K562 (cell line): ENCODE measurements around the gene KLHL6. TPM values are rescaled to one million over a fixed set of nuclear protein-coding genes. Genes with fewer than 3 reads are reported as not detected.

Experiments
- ATAC-seq: fragments of 200-7000 bp; cut with Tn5 transposase; 3 replicates; pipeline ENCODE4 v1.9.1; 2020; ENCODE audit warnings: moderate library complexity
- BruUV-seq: library from RNA; stranded (reverse); fragments of 400-500 nt; replicated peaks from 2 replicates; lab custom pipeline; 2021; lab: Mats Ljungman, UMichigan
- CTCF ChIA-PET: fragments of 300-600 bp; formaldehyde crosslinking; extraction: SDS; loops from one replicate; lab custom pipeline; 2021; ENCODE audit warnings: low intra/inter-chr PET ratio; lab: Yijun Ruan, JAX
- POLR2A ChIA-PET: fragments of 300-600, 350-650 bp; sonication (Branson Sonifier 250); formaldehyde crosslinking; extraction: SDS; loops from one replicate; lab custom pipeline; 2021; ENCODE audit warnings: antibody characterized with exemption, inconsistent platforms; lab: Yijun Ruan, JAX
- DNase-seq, 4 experiments: peaks; one replicate each; pipeline versions ENCODE4 v3.0.0 to v3.0.0-alpha.2; 2011 to 2018; ENCODE audit warnings: low spot score in 3 of 4, mixed read lengths in 3 of 4; ENCODE audit errors: extremely low read depth in 1 of 4
- FAIRE-seq: peaks from 2 replicates; lab custom pipeline; 2011; peaks lifted over from hg19 to GRCh38; lab: Jason Lieb, UNC
- H2AFZ ChIP-seq: 2 replicates; pipeline ENCODE4 v1.6.0; 2011; ENCODE audit warnings: low read depth, low read length, control low read depth, inconsistent platforms
- H3K27ac ChIP-seq: fragments of 200-600 bp; 3 replicates; pipeline ENCODE4 v1.8.0; 2011; ENCODE audit warnings: low read depth, mild to moderate bottlenecking, control low read depth, inconsistent platforms, low read length, moderate library complexity, mixed read lengths; ENCODE audit errors: extremely low read depth
- H3K27me3 ChIP-seq, 2 experiments: fragments of 300-600 bp in 1 of 2; 2 replicates in 1 of 2; 3 replicates in 1 of 2; pipeline versions ENCODE4 v1.6.0 to v1.8.0; 2011; ENCODE audit warnings: inconsistent platforms in 2 of 2, low read length in 2 of 2, mild to moderate bottlenecking in 1 of 2, mixed read lengths in 1 of 2, moderate library complexity in 1 of 2; ENCODE audit not compliant: control insufficient read depth in 2 of 2, insufficient read depth in 2 of 2
- H3K36me3 ChIP-seq: fragments of 300-600 bp; 3 replicates; pipeline ENCODE4 v1.8.0; 2011; ENCODE audit warnings: mild to moderate bottlenecking, low read length, inconsistent platforms; ENCODE audit not compliant: control insufficient read depth, insufficient read depth
- H3K4me1 ChIP-seq, 2 experiments: fragments of 200-600 bp in 1 of 2; replicated peaks in 1 of 2; 2 replicates in 1 of 2; 3 replicates in 1 of 2; pipeline versions ENCODE4 v1.5.1 to v1.8.0; 2011; ENCODE audit warnings: inconsistent platforms in 2 of 2, low read length in 2 of 2, mild to moderate bottlenecking in 1 of 2, mixed read lengths in 1 of 2, moderate library complexity in 1 of 2; ENCODE audit not compliant: control insufficient read depth in 2 of 2, insufficient read depth in 2 of 2
- H3K4me2 ChIP-seq: 2 replicates; pipeline ENCODE4 v1.6.1; 2011; ENCODE audit warnings: low read length, control low read depth, inconsistent platforms, mixed read lengths; ENCODE audit not compliant: insufficient read depth
- H3K4me3 ChIP-seq: fragments of 200-600 bp; sonication (generic), shearing (Covaris generic); 2 replicates; pipeline ENCODE4 v1.5.1; 2016; ENCODE audit warnings: control low read depth, inconsistent platforms
- H3K79me2 ChIP-seq: fragments of 200-600 bp; 3 replicates; pipeline ENCODE4 v1.8.0; 2011; ENCODE audit warnings: low read length, inconsistent platforms; ENCODE audit not compliant: control insufficient read depth, insufficient read depth
- H3K9ac ChIP-seq, 2 experiments: 2 replicates each; pipeline versions ENCODE4 v1.6.0 to v1.6.1; 2011; ENCODE audit warnings: low read depth in 2 of 2, low read length in 2 of 2, control low read depth in 1 of 2, inconsistent platforms in 1 of 2, mild to moderate bottlenecking in 1 of 2, mixed read lengths in 1 of 2; ENCODE audit not compliant: insufficient read depth in 1 of 2
- H3K9me1 ChIP-seq: one replicate; pipeline ENCODE4 v1.6.0; 2011; ENCODE audit warnings: inconsistent platforms, mild to moderate bottlenecking, low read length, moderate library complexity; ENCODE audit not compliant: control insufficient read depth, insufficient read depth
- H3K9me3 ChIP-seq: replicated peaks from 2 replicates; pipeline ENCODE4 v1.5.1; 2011; ENCODE audit warnings: low read depth, low read length, inconsistent platforms; ENCODE audit not compliant: control insufficient read depth, insufficient read depth
- H4K20me1 ChIP-seq: replicated peaks from 2 replicates; pipeline ENCODE4 v1.6.1; 2011; ENCODE audit warnings: low read length, inconsistent platforms, mixed read lengths; ENCODE audit not compliant: control insufficient read depth, insufficient read depth
- CLOCK ChIP-seq: fragments of 250-450 bp; sonication (Bioruptor Pico); IDR thresholded peaks from 2 replicates; pipeline ENCODE4 v1.4.0; 2020; ENCODE audit warnings: mild to moderate bottlenecking, moderate library complexity, borderline replicate concordance
- CXXC5 ChIP-seq: fragments of 250-450 bp; sonication (Bioruptor Pico); IDR thresholded peaks from 2 replicates; pipeline ENCODE4 v1.8.0; 2022; ENCODE audit warnings: inconsistent platforms, mild to moderate bottlenecking, moderate library complexity
- DDX20 ChIP-seq: fragments of 450-650 bp; IDR thresholded peaks from 2 replicates; pipeline ENCODE4 v1.6.1; 2016; ENCODE audit warnings: missing genetic modification characterization, low read depth, mild to moderate bottlenecking, missing compliant biosample characterization, moderate library complexity
- DEAF1 ChIP-seq: fragments of 450-650 bp; formaldehyde crosslinking; IDR thresholded peaks from 2 replicates; pipeline ENCODE4 v1.4.0; 2020; ENCODE audit warnings: mild to moderate bottlenecking, moderate library complexity
- ELK3 ChIP-seq: fragments of 450-650 bp; formaldehyde crosslinking; IDR thresholded peaks from 2 replicates; pipeline ENCODE4 v1.4.0; 2020; ENCODE audit warnings: mild to moderate bottlenecking
- FOXJ3 ChIP-seq: sonication (generic); formaldehyde crosslinking; IDR thresholded peaks from 2 replicates; pipeline ENCODE4 v1.4.0; 2020; ENCODE audit warnings: mild to moderate bottlenecking, missing genetic modification reagents
- HBP1 ChIP-seq: fragments of 450-650 bp; formaldehyde crosslinking; IDR thresholded peaks from 2 replicates; pipeline ENCODE4 v1.4.0; 2022; ENCODE audit warnings: missing genetic modification characterization
- HDAC1 ChIP-seq, 2 experiments: fragments of 450-650 bp; IDR thresholded peaks; 2 replicates each; pipeline ENCODE4 v1.6.1; 2016 to 2017; ENCODE audit warnings: inconsistent platforms in 1 of 2, mild to moderate bottlenecking in 1 of 2, moderate library complexity in 1 of 2
- NFATC3 ChIP-seq: fragments of 450-650 bp; IDR thresholded peaks from 2 replicates; pipeline ENCODE4 v1.6.1; 2017; ENCODE audit warnings: mild to moderate bottlenecking
- NONO ChIP-seq, 2 experiments: fragments of 200-400 bp in 1 of 2; fragments of 450-650 bp in 1 of 2; formaldehyde crosslinking in 1 of 2; IDR thresholded peaks; 2 replicates each; pipeline ENCODE4 v1.6.1; 2017; ENCODE audit warnings: low read depth in 2 of 2, mild to moderate bottlenecking in 2 of 2, moderate library complexity in 2 of 2, low read length in 1 of 2
- SAP30 ChIP-seq: fragments of 200-600 bp; sonication (generic); IDR thresholded peaks from 2 replicates; pipeline ENCODE4 v1.6.1; 2012; ENCODE audit warnings: borderline replicate concordance, low read depth, mild to moderate bottlenecking, moderate library complexity, low read length, control low read depth, inconsistent platforms; ENCODE audit not compliant: insufficient read depth, poor library complexity, severe bottlenecking
- SMARCC2 ChIP-seq: fragments of 450-650 bp; IDR thresholded peaks from 2 replicates; pipeline ENCODE4 v1.6.1; 2017; ENCODE audit warnings: antibody characterized with exemption, moderate library complexity, mild to moderate bottlenecking, low read depth
- ZC3H11A ChIP-seq: IDR thresholded peaks from 2 replicates; pipeline ENCODE4 v1.6.1; 2012; ENCODE audit warnings: low read depth, low read length, improper control_type of control experiment
- ZNF263 ChIP-seq: sonication (generic); formaldehyde crosslinking; IDR thresholded peaks from 2 replicates; pipeline ENCODE4 v1.8.0; 2022; ENCODE audit warnings: mild to moderate bottlenecking, missing genetic modification reagents, borderline replicate concordance
- WGBS: fragments of 100-300 bp; shearing (Covaris generic); methylation state at CpG from one replicate; pipeline ENCODE4 v1.1.6; 2016; ENCODE audit warnings: low coverage, mixed read lengths; ENCODE audit not compliant: insufficient coverage; ENCODE audit errors: missing lambda C conversion rate; 5-methylcytosine and 5-hydroxymethylcytosine counted together
- in situ Hi-C: fragments of 300-500 bp; cut with MboI; formaldehyde crosslinking; loops from 4 replicates; pipeline ENCODE4 v1.15.0; 2018; ENCODE audit warnings: inconsistent platforms, mixed read lengths
- intact Hi-C: fragments of 100-400 bp; cut with micrococcal nuclease; formaldehyde crosslinking; loops from 2 replicates; pipeline ENCODE4 v1.14.2; 2022
- polyA plus RNA-seq, 8 experiments: library from polyadenylated mRNA; depleted of rRNA in 4 of 8; stranded (reverse) in 5 of 8; unstranded in 3 of 8; fragments of >200 nt; fragmentation: Nextera tagmentation in 2 of 8; fragmentation: Illumina TruSeq in 1 of 8; extraction: Ambion mirVana in 2 of 8; extraction: Trizol in 1 of 8; gene quantifications; 2 replicates each; pipeline versions ENCODE4 v1.2.1 to v1.2.3, GENCODE V29; 2011 to 2014; ENCODE audit warnings: inconsistent platforms in 1 of 8, missing spikeins in 1 of 8
- total RNA-seq, 7 experiments: library from RNA; depleted of rRNA in 6 of 7; stranded (reverse); fragments of >200 nt in 6 of 7; fragmentation: Illumina TruSeq in 2 of 7; extraction: Trizol in 2 of 7; gene quantifications; 2 replicates each; pipeline versions ENCODE4 v1.2.1 to v1.2.3, GENCODE V29; 2011 to 2021; ENCODE audit warnings: low replicate concordance in 1 of 7

Gene KLHL6
- total and polyA plus RNA-seq, 9 of the 15 experiments (the other 6 are each of a cell fraction or from before 2014, with no cell fraction given): 0.18 to 2.1 (median 1.4) TPM

GRCh38 chr3:183541235-183541655, 14.3 kb downstream of the KLHL6 start:
- intact Hi-C loops (no loop called here), in situ Hi-C loops (no loop called here)
- ATAC-seq: no peak
- 56% methylated on average over 5 of the region's 6 CpGs for WGBS
- no peaks in the 10 kb centered on the region for H3K27me3 ChIP-seq
- H3K9me1 ChIP-seq: no peaks in the 10 kb centered on the region
- no peak for DNase-seq
- ChIA-PET POLR2A (interaction anchor here (1.8 to 2.2 kb wide), 3 partner anchors 8 to 13 kb away, joined by 4 to 6 read pairs (median 4); no protein-coding TSS in a partner anchor), CTCF (no interaction called here)
- no peak overlapping the region for H3K4me2 ChIP-seq
- no peaks in the 10 kb centered on the region for H4K20me1 ChIP-seq
- peaks cover 8 to 30% of the 10 kb centered on the region in 2 experiments; a peak in 4 of 5 replicates for H3K4me1 ChIP-seq
- no peak overlapping the region for H3K9ac ChIP-seq
- TF ChIP-seq HBP1 (no peak), SMARCC2 (no peak), DEAF1 (no peak), NFATC3 (no peak), DDX20 (tag) (no peak), SAP30 (no peak), NONO (IDR thresholded peaks at IDR 0.05; ENCODE audit: low read depth in 2 of 2, low read length in 1 of 2) (no peak), FOXJ3 (CRISPR knock-in tag) (no peak), ZC3H11A (no peak), CLOCK (no peak), HDAC1 (IDR thresholded peaks at IDR 0.05) (no peak), CXXC5 (no peak), ZNF263 (CRISPR knock-in tag) (no peak), ELK3 (CRISPR knock-in tag) (no peak)
- BruUV-seq: no TSS peak
- H3K79me2 ChIP-seq: no peaks in the 10 kb centered on the region
- FAIRE-seq: no peak
- no peaks in the 10 kb centered on the region for H3K9me3 ChIP-seq
- H2AFZ ChIP-seq: no peak overlapping the region; the same call in 1 of the 2 replicates
- H3K27ac ChIP-seq: no peak overlapping the region
- H3K4me3 ChIP-seq: no peak overlapping the region
- no peaks in the 10 kb centered on the region for H3K36me3 ChIP-seq
